Neural cell (in vitro differentiated cells): ENCODE measurements around the gene EPHA6. TPM values are rescaled to one million over a fixed set of nuclear protein-coding genes. Genes with fewer than 3 reads are reported as not detected.
A peak's percentile ranks its signal among the peaks of the same experiment; 100 is the strongest.

Experiments
- H2AFZ ChIP-seq: fragments of 200-600, 300-800 bp; sonication (generic), shearing (Covaris generic); 2 replicates; pipeline ENCODE4 v1.6.0; 2014; ENCODE audit warnings: low read depth, mild to moderate bottlenecking, antibody characterized with exemption, low read length, moderate library complexity
- H3F3A ChIP-seq: fragments of 200-600 bp; shearing (Covaris generic); 2 replicates; pipeline ENCODE4 v1.6.1; 2016; ENCODE audit warnings: mild to moderate bottlenecking, moderate library complexity, mixed read lengths, antibody characterized with exemption, low read length; ENCODE audit not compliant: insufficient read depth, poor library complexity, severe bottlenecking
- H3K27ac ChIP-seq: fragments of 200-600, 300-800 bp; sonication (generic), shearing (Covaris generic); 2 replicates; pipeline ENCODE4 v1.5.1; 2014; ENCODE audit warnings: mild to moderate bottlenecking, low read length, moderate library complexity
- H3K27me3 ChIP-seq: fragments of 300-800, 200-600 bp; sonication (generic), shearing (Covaris generic); 2 replicates; pipeline ENCODE4 v1.6.0; 2014; ENCODE audit warnings: mild to moderate bottlenecking, low read depth, low read length, moderate library complexity; ENCODE audit not compliant: insufficient read depth
- H3K36me3 ChIP-seq: fragments of 300-800, 200-600 bp; sonication (generic), shearing (Covaris generic); 2 replicates; pipeline ENCODE4 v1.5.1; 2014; ENCODE audit warnings: mild to moderate bottlenecking, antibody characterized with exemption, low read length, moderate library complexity; ENCODE audit not compliant: insufficient read depth
- H3K4me2 ChIP-seq: fragments of 300-800, 200-600 bp; sonication (generic), shearing (Covaris generic); 2 replicates; pipeline ENCODE4 v1.6.0; 2014; ENCODE audit warnings: mild to moderate bottlenecking, low read length
- H3K4me3 ChIP-seq: fragments of 300-800, 200-600 bp; sonication (generic), shearing (Covaris generic); 2 replicates; pipeline ENCODE4 v1.5.1; 2014; ENCODE audit warnings: mild to moderate bottlenecking, low read length, moderate library complexity
- H3K79me2 ChIP-seq: fragments of 200-600 bp; shearing (Covaris generic); replicated peaks from 2 replicates; pipeline ENCODE4 v1.6.0; 2014; ENCODE audit warnings: mild to moderate bottlenecking, low read length, moderate library complexity; ENCODE audit not compliant: insufficient read depth
- H3K9ac ChIP-seq: fragments of 300-800, 200-600 bp; sonication (generic), shearing (Covaris generic); 2 replicates; pipeline ENCODE4 v1.6.1; 2016; ENCODE audit warnings: mild to moderate bottlenecking, low read length, mixed read lengths
- H3K9me2 ChIP-seq: fragments of 200-600 bp; shearing (Covaris generic); 2 replicates; pipeline ENCODE4 v1.6.1; 2016; ENCODE audit warnings: mild to moderate bottlenecking, low read length, mixed read lengths; ENCODE audit not compliant: insufficient read depth
- H3K9me3 ChIP-seq: fragments of 200-600, 300-800 bp; sonication (generic), shearing (Covaris generic); 2 replicates; pipeline ENCODE4 v1.6.1; 2016; ENCODE audit warnings: mild to moderate bottlenecking, mixed run types, low read length, moderate library complexity, mixed read lengths
- H4K20me1 ChIP-seq: fragments of 200-600 bp; shearing (Covaris generic); 2 replicates; pipeline ENCODE4 v1.6.1; 2016; ENCODE audit warnings: mild to moderate bottlenecking, mixed run types; ENCODE audit not compliant: insufficient read depth
- EP300 ChIP-seq: fragments of 450-650 bp; conservative IDR thresholded peaks from 2 replicates; pipeline ENCODE4 v1.6.1; 2014; ENCODE audit warnings: antibody characterized with exemption, mild to moderate bottlenecking, moderate library complexity; ENCODE audit not compliant: poor library complexity, severe bottlenecking
- EZH2 ChIP-seq: fragments of 200-600, 300-800 bp; shearing (Covaris generic), sonication (generic); IDR thresholded peaks from 2 replicates; pipeline ENCODE4 v1.6.1; 2014; ENCODE audit warnings: antibody characterized with exemption, low read length, borderline replicate concordance, mild to moderate bottlenecking; ENCODE audit not compliant: insufficient read depth, poor library complexity, severe bottlenecking
- MXI1 ChIP-seq: fragments of 450-650 bp; conservative IDR thresholded peaks from 2 replicates; pipeline ENCODE4 v1.6.1; 2014; ENCODE audit warnings: antibody characterized with exemption, mild to moderate bottlenecking; ENCODE audit not compliant: poor library complexity, severe bottlenecking
- POLR2AphosphoS5 ChIP-seq: IDR thresholded peaks from 2 replicates; pipeline ENCODE4 v1.6.1; 2012
- RAD21 ChIP-seq: fragments of 450-650 bp; conservative IDR thresholded peaks from 2 replicates; pipeline ENCODE4 v1.6.1; 2014; ENCODE audit warnings: antibody characterized with exemption, mild to moderate bottlenecking, moderate library complexity
- SMC3 ChIP-seq: fragments of 450-650 bp; conservative IDR thresholded peaks from 2 replicates; pipeline ENCODE4 v1.6.1; 2014; ENCODE audit warnings: antibody characterized with exemption, mild to moderate bottlenecking, moderate library complexity; ENCODE audit not compliant: poor library complexity
- TAF1 ChIP-seq: IDR thresholded peaks from 2 replicates; pipeline ENCODE4 v1.6.1; 2012; ENCODE audit warnings: low read depth
- polyA plus RNA-seq: library from polyadenylated mRNA; depleted of rRNA; stranded (reverse); fragments of >200 nt; gene quantifications from 2 replicates; pipeline ENCODE4 v1.2.3, GENCODE V29; 2014
- TF ChIP-seq, protein P1 (sequence below): fragments of 450-650 bp; IDR thresholded peaks from 2 replicates; pipeline ENCODE4 v1.5.1; 2014; ENCODE audit warnings: antibody characterized with exemption, mild to moderate bottlenecking, moderate library complexity; ENCODE audit not compliant: poor library complexity, severe bottlenecking
- TF ChIP-seq, protein P2 (sequence below): IDR thresholded peaks from 2 replicates; pipeline ENCODE4 v1.6.1; 2012; ENCODE audit warnings: borderline replicate concordance

EPHA6 gene
- polyA plus RNA-seq, 1 donor from 2014 or later: 0.56 TPM

DNA sequence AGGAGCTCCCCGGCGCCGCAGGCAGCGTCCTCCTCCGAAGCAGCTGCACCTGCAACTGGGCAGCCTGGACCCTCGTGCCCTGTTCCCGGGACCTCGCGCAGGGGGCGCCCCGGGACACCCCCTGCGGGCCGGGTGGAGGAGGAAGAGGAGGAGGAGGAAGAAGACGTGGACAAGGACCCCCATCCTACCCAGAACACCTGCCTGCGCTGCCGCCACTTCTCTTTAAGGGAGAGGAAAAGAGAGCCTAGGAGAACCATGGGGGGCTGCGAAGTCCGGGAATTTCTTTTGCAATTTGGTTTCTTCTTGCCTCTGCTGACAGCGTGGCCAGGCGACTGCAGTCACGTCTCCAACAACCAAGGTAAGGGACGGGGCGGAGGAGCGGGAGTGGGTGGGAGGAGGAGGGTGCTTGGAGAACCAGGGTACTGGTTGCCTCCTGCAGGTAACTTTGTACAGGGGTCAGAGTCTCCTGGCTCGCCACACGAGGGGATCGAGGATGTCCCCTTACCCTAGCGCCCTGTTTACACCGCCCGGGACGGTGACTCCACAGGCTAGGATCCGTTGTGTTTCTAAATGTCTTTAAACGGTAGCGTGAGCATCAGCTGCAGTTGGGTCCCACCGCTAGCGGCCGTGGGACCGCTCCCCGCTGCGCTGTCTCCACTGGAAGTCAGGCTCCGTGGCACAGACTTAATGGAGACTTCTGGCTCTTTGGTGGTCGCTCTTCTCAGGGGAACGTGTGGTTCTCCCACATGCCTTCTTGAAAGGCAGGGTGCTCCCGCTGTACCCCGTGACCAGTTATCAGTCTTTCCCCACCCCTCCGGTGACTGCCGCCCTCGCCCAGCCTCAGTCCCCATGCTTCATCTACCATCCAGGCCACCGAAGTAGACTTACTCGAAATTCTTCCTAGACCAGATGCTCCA lies 515 bp downstream of the EPHA6 start:
- Histone ChIP-seq H3K79me2 (no peaks in the 10 kb centered on the region), H3F3A (no peaks in the 10 kb centered on the region), H4K20me1 (no peaks in the 10 kb centered on the region), H3K9ac (no peak overlapping the region), H3K27ac (no peak overlapping the region), H3K36me3 (no peaks in the 10 kb centered on the region), H3K4me2 (no peak overlapping the region), H2AFZ (no peak overlapping the region), H3K4me3 (peak overlapping the region; percentile 82), H3K9me2 (no peaks in the 10 kb centered on the region), H3K9me3 (no peaks in the 10 kb centered on the region), H3K27me3 (peaks cover 38% of the 10 kb centered on the region)
- no peak for TF ChIP-seq RAD21
- TF ChIP-seq, protein P1, sequence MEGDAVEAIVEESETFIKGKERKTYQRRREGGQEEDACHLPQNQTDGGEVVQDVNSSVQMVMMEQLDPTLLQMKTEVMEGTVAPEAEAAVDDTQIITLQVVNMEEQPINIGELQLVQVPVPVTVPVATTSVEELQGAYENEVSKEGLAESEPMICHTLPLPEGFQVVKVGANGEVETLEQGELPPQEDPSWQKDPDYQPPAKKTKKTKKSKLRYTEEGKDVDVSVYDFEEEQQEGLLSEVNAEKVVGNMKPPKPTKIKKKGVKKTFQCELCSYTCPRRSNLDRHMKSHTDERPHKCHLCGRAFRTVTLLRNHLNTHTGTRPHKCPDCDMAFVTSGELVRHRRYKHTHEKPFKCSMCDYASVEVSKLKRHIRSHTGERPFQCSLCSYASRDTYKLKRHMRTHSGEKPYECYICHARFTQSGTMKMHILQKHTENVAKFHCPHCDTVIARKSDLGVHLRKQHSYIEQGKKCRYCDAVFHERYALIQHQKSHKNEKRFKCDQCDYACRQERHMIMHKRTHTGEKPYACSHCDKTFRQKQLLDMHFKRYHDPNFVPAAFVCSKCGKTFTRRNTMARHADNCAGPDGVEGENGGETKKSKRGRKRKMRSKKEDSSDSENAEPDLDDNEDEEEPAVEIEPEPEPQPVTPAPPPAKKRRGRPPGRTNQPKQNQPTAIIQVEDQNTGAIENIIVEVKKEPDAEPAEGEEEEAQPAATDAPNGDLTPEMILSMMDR: no peak
- TF ChIP-seq SMC3: no peak
- no peak for TF ChIP-seq EZH2
- TF ChIP-seq POLR2AphosphoS5: no peak
- TF ChIP-seq EP300: no peak
- TF ChIP-seq, protein P2, sequence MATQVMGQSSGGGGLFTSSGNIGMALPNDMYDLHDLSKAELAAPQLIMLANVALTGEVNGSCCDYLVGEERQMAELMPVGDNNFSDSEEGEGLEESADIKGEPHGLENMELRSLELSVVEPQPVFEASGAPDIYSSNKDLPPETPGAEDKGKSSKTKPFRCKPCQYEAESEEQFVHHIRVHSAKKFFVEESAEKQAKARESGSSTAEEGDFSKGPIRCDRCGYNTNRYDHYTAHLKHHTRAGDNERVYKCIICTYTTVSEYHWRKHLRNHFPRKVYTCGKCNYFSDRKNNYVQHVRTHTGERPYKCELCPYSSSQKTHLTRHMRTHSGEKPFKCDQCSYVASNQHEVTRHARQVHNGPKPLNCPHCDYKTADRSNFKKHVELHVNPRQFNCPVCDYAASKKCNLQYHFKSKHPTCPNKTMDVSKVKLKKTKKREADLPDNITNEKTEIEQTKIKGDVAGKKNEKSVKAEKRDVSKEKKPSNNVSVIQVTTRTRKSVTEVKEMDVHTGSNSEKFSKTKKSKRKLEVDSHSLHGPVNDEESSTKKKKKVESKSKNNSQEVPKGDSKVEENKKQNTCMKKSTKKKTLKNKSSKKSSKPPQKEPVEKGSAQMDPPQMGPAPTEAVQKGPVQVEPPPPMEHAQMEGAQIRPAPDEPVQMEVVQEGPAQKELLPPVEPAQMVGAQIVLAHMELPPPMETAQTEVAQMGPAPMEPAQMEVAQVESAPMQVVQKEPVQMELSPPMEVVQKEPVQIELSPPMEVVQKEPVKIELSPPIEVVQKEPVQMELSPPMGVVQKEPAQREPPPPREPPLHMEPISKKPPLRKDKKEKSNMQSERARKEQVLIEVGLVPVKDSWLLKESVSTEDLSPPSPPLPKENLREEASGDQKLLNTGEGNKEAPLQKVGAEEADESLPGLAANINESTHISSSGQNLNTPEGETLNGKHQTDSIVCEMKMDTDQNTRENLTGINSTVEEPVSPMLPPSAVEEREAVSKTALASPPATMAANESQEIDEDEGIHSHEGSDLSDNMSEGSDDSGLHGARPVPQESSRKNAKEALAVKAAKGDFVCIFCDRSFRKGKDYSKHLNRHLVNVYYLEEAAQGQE: no peak
- TF ChIP-seq TAF1: no peak

DNA sequence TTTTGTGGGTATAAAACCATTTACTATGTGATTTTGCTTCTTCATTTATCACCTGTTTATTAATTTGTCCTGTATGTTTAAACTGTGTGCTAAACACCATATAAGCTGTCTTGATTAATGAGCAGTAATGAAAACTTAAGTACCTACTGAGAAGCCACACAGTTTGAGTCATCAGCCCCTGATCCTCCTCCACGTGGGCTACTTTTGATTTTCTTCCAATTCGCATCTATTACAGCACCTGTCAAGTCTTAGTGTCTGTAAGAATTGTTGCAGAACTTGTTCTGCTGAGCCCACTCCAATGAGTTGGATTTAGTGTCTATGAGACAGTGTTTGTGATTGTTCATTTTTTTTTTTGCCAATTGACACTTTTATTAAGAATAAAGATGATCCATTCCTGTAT lies 16.8 kb downstream of the EPHA6 start:
- Histone ChIP-seq H3F3A (no peaks in the 10 kb centered on the region), H4K20me1 (no peaks in the 10 kb centered on the region), H3K27ac (no peak overlapping the region), H3K9me2 (no peaks in the 10 kb centered on the region), H3K4me2 (no peak overlapping the region), H3K27me3 (no peaks in the 10 kb centered on the region), H3K36me3 (no peaks in the 10 kb centered on the region), H3K4me3 (no peak overlapping the region), H3K9me3 (no peaks in the 10 kb centered on the region), H3K9ac (no peak overlapping the region), H2AFZ (no peak overlapping the region), H3K79me2 (no peaks in the 10 kb centered on the region)
- TF ChIP-seq POLR2AphosphoS5: no peak
- TF ChIP-seq, protein P2: no peak
- TF ChIP-seq SMC3: no peak
- TF ChIP-seq EZH2: no peak
- TF ChIP-seq MXI1: no peak
- TF ChIP-seq RAD21: no peak
